ENCODE data around the gene DNER.

The DNER gene

GRCh38 chr2:229425598-229425997 is 288.8 kb downstream of the DNER start:
- DNase-seq: no peak

GRCh38 chr2:229422063-229422462 is 292.3 kb downstream of the DNER start:
- no peak for DNase-seq

- no peak for DNase-seq
Observed at GRCh38 chr2:229419158-229419557, 295.2 kb downstream of the DNER start.

GRCh38 chr2:229417916-229418315 is 296.4 kb downstream of the DNER start:
- peak; percentile 88 for DNase-seq

- DNase-seq: no peak
Observed at GRCh38 chr2:229417176-229417575, 297.2 kb downstream of the DNER start.

GRCh38 chr2:229416116-229416694 is 298.1 kb downstream of the DNER start:
- no peak for DNase-seq

GRCh38 chr2:229414631-229415030 is 299.7 kb downstream of the DNER start:
- DNase-seq: no peak

GRCh38 chr2:229412686-229413085 is 301.7 kb downstream of the DNER start:
- no peak for DNase-seq

- DNase-seq: no peak
Observed at GRCh38 chr2:229410946-229411345, 303.4 kb downstream of the DNER start.

- DNase-seq: no peak
Observed at GRCh38 chr2:229410264-229410663, 304.1 kb downstream of the DNER start.

GRCh38 chr2:229409751-229410181 is 304.6 kb downstream of the DNER start:
- DNase-seq: no peak

GRCh38 chr2:229408962-229409361 is 305.4 kb downstream of the DNER start:
- DNase-seq: no peak

GRCh38 chr2:229408356-229408755 is 306.0 kb downstream of the DNER start:
- peak; percentile 13 for DNase-seq

- peak; percentile 63 for DNase-seq
Observed at GRCh38 chr2:229407170-229407569, 307.2 kb downstream of the DNER start.

- no peak for DNase-seq
Observed at GRCh38 chr2:229405796-229406195, 308.6 kb downstream of the DNER start.

GRCh38 chr2:229403296-229403695 is 311.1 kb downstream of the DNER start:
- DNase-seq: no peak

- DNase-seq: no peak
Observed at GRCh38 chr2:229401171-229401865, 313.0 kb downstream of the DNER start.

GRCh38 chr2:229393926-229394325 is 320.4 kb downstream of the DNER start:
- no peak for DNase-seq

- no peak for DNase-seq
Observed at GRCh38 chr2:229392196-229392595, 322.2 kb downstream of the DNER start.

GRCh38 chr2:229388731-229389130 is 325.6 kb downstream of the DNER start:
- no peak for DNase-seq

- DNase-seq: no peak
Observed at GRCh38 chr2:229387866-229388265, 326.5 kb downstream of the DNER start.

- no peak for DNase-seq
Observed at GRCh38 chr2:229380101-229380625, 334.2 kb downstream of the DNER start.

- DNase-seq: no peak
Observed at GRCh38 chr2:229378386-229378785, 336.0 kb downstream of the DNER start.

GRCh38 chr2:229376866-229377265 is 337.5 kb downstream of the DNER start:
- no peak for DNase-seq

- no peak for DNase-seq
Observed at GRCh38 chr2:229375251-229375650, 339.1 kb downstream of the DNER start.
